Kidney (tissue), 14 donors: ENCODE data around the gene KIF18A. TPM values are rescaled to one million over a fixed set of nuclear protein-coding genes. Genes with fewer than 3 reads are reported as not detected.
A peak's percentile ranks its signal among the peaks of the same experiment; 100 is the strongest.
"Not testable (repeated sequence)": the region's sequence is repeated elsewhere in the genome, so short reads cannot be mapped to it uniquely, and the experiment has no call there.

ENCODE experiments used
- DNase-seq, 5 donors: peaks; one replicate each; pipeline ENCODE4 v3.0.0-alpha.2; 2013 to 2020
- FAIRE-seq: peaks from 2 replicates; lab custom pipeline; 2012; peaks lifted over from hg19 to GRCh38; lab: Jason Lieb, UNC
- H3K27ac ChIP-seq, 2 donors: one replicate each; pipeline ENCODE4 v1.7.0; 2013; ENCODE audit warnings: low read depth in 2 of 2, low read length in 2 of 2, inconsistent platforms in 1 of 2
- H3K27me3 ChIP-seq: one replicate; pipeline ENCODE4 v1.7.1; 2013; ENCODE audit warnings: low read length, inconsistent platforms; ENCODE audit not compliant: control insufficient read depth, insufficient read depth
- H3K36me3 ChIP-seq, 3 donors: one replicate each; pipeline versions ENCODE4 v1.7.0 to v1.7.1; 2013; ENCODE audit warnings: low read length in 3 of 3, control low read depth in 1 of 3, inconsistent platforms in 1 of 3; ENCODE audit not compliant: insufficient read depth in 3 of 3, control insufficient read depth in 2 of 3
- H3K4me1 ChIP-seq, 3 donors: one replicate each; pipeline versions ENCODE4 v1.7.0 to v1.7.1; 2013; ENCODE audit warnings: low read length in 3 of 3, inconsistent platforms in 1 of 3, low read depth in 1 of 3; ENCODE audit not compliant: control insufficient read depth in 2 of 3, insufficient read depth in 2 of 3
- H3K4me3 ChIP-seq, 3 donors: one replicate each; pipeline versions ENCODE4 v1.7.0 to v1.8.1; 2013; ENCODE audit warnings: low read length in 3 of 3, control low read depth in 1 of 3, inconsistent platforms in 1 of 3
- H3K9ac ChIP-seq, 3 donors: one replicate each; pipeline versions ENCODE4 v1.7.0 to v1.7.1; 2013; ENCODE audit warnings: low read length in 3 of 3, control low read depth in 1 of 3, inconsistent platforms in 1 of 3
- H3K9me3 ChIP-seq, 3 donors: one replicate each; pipeline versions ENCODE4 v1.7.0 to v1.7.1; 2013; ENCODE audit warnings: low read length in 3 of 3, control low read depth in 1 of 3, inconsistent platforms in 1 of 3; ENCODE audit not compliant: control insufficient read depth in 2 of 3, insufficient read depth in 1 of 3
- CTCF ChIP-seq: IDR thresholded peaks from 3 replicates; pipeline ENCODE4 v1.5.1; 2012; ENCODE audit warnings: mild to moderate bottlenecking, moderate library complexity, borderline replicate concordance; ENCODE audit not compliant: insufficient read depth; ENCODE audit errors: extremely low read depth
- intact Hi-C: fragments of 100-400 bp; cut with DNase I; formaldehyde crosslinking; loops from one replicate; pipeline ENCODE4 v1.11.1; 2022
- polyA plus RNA-seq: library from polyadenylated mRNA; stranded (reverse); fragments of 350-450 nt; fragmentation: Illumina TruSeq; extraction: RNeasy Lipid Tissue Mini Kit (QIAGEN cat#74804); gene quantifications from one replicate; pipeline ENCODE4 v1.2.3, GENCODE V29; 2014; ENCODE audit warnings: low read depth, low replicate concordance; ENCODE audit not compliant: insufficient read depth
- total RNA-seq: library from RNA; stranded (reverse); fragmentation: NEBNext Ultra II Directional; extraction: Animal tissue kit (Norgen Biotek cat#: 25700); gene quantifications from one replicate; pipeline ENCODE4 v1.2.1, GENCODE V29; 2021
- donor health status: control.
- donor health status: control.
- donor health status: control.
- donor health status: control.
- donor health status: control.
- donor health status: DM: yes; HTN: yes; CAD: no.
- donor health status: Normal renal cell carcinoma (clear cell type).

The KIF18A gene
- total and polyA plus RNA-seq, 2 donors from 2014 or later, result 0.39 to 0.50 TPM

- Histone ChIP-seq H3K36me3 (no peaks in the 10 kb centered on the region), H3K27me3 (no peaks in the 10 kb centered on the region), H3K4me1 (no peaks in the 10 kb centered on the region), H3K27ac (no peak overlapping the region), H3K9me3 (no peaks in the 10 kb centered on the region), H3K4me3 (no peak overlapping the region), H3K9ac (no peak overlapping the region)
- TF ChIP-seq CTCF, result no peak
- intact Hi-C loops, result no loop called here
- DNase-seq (no peak), FAIRE-seq (peak; percentile 39)
Measured at GRCh38 chr11:28090052-28090749, 17.8 kb downstream of the KIF18A start.

- Histone ChIP-seq H3K27me3 (no peaks in the 10 kb centered on the region), H3K9ac (no peak overlapping the region), H3K4me3 (no peak overlapping the region), H3K27ac (no peak overlapping the region), H3K36me3 (no peaks in the 10 kb centered on the region), H3K4me1 (no peaks in the 10 kb centered on the region), H3K9me3 (no peaks in the 10 kb centered on the region)
- intact Hi-C loops, result no loop called here
- no peak for TF ChIP-seq CTCF
- FAIRE-seq, result no peak
- DNase-seq, result no peak
Measured at GRCh38 chr11:28089378-28089777, 18.6 kb downstream of the KIF18A start.

GRCh38 chr11:28087693-28088092 is 20.3 kb downstream of the KIF18A start:
- H3K4me1 ChIP-seq, H3K9ac ChIP-seq, H3K9me3 ChIP-seq, H3K36me3 ChIP-seq, intact Hi-C loops, H3K27ac ChIP-seq, DNase-seq, H3K27me3 ChIP-seq, H3K4me3 ChIP-seq, FAIRE-seq: not testable (repeated sequence)

GRCh38 chr11:28087192-28087591 is 20.8 kb downstream of the KIF18A start:
- intact Hi-C loops, H3K4me1 ChIP-seq, DNase-seq, H3K27me3 ChIP-seq, FAIRE-seq, H3K9ac ChIP-seq, H3K36me3 ChIP-seq, H3K27ac ChIP-seq, H3K9me3 ChIP-seq, H3K4me3 ChIP-seq: not testable (repeated sequence)
